Fibroblast of villous mesenchyme (primary cell): Measurements from ENCODE around the gene ZNF236. TPM values are rescaled to one million over a fixed set of nuclear protein-coding genes. Genes with fewer than 3 reads are reported as not detected.

Experiments used
- DNase-seq: peaks from one replicate; pipeline ENCODE4 v3.0.0-alpha.2; 2010; ENCODE audit warnings: low read depth
- H3K4me3 ChIP-seq: 2 replicates; pipeline ENCODE4 v1.5.1; 2011; ENCODE audit warnings: low read depth, mild to moderate bottlenecking, low read length
- total RNA-seq: library from RNA; depleted of rRNA; stranded (reverse); fragments of >200 nt; gene quantifications from 2 replicates; pipeline ENCODE4 v1.2.3, GENCODE V29; 2012
- TF ChIP-seq, protein P1 (sequence below): IDR thresholded peaks from 2 replicates; pipeline ENCODE4 v1.5.1; 2012; ENCODE audit warnings: low read depth, mild to moderate bottlenecking, low read length; ENCODE audit not compliant: insufficient read depth

Gene ZNF236
- total RNA-seq, 1 donor = 12.5 TPM

DNA sequence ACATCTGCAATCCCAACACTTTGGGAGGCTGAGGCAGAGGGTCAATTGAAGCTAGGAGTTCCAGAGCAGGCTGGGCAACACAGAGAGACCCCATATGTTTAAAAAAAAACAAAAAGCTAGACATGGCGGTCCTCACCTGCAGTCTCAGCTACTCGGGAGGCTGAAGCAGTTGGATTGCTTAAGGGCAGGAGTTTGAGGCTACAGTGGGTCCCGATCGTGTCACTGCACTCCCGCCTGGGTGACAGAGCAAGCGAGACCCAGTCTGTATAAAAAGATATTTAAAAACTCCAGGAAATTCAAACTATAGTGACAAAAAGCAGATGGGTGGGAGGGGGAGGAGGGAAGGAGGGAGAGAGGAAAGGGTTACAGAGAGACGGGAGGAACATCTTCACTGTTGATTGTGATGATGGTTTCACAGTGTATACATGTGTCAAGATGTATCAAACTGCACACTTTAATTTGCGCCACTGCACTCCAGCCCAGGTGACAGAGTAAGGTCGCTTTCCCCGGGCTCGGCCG lies 942 bp upstream of the ZNF236 start:
- TF ChIP-seq, protein P1, sequence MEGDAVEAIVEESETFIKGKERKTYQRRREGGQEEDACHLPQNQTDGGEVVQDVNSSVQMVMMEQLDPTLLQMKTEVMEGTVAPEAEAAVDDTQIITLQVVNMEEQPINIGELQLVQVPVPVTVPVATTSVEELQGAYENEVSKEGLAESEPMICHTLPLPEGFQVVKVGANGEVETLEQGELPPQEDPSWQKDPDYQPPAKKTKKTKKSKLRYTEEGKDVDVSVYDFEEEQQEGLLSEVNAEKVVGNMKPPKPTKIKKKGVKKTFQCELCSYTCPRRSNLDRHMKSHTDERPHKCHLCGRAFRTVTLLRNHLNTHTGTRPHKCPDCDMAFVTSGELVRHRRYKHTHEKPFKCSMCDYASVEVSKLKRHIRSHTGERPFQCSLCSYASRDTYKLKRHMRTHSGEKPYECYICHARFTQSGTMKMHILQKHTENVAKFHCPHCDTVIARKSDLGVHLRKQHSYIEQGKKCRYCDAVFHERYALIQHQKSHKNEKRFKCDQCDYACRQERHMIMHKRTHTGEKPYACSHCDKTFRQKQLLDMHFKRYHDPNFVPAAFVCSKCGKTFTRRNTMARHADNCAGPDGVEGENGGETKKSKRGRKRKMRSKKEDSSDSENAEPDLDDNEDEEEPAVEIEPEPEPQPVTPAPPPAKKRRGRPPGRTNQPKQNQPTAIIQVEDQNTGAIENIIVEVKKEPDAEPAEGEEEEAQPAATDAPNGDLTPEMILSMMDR = no peak
- no peak for DNase-seq
- H3K4me3 ChIP-seq = peak overlapping the region; percentile 83

DNA sequence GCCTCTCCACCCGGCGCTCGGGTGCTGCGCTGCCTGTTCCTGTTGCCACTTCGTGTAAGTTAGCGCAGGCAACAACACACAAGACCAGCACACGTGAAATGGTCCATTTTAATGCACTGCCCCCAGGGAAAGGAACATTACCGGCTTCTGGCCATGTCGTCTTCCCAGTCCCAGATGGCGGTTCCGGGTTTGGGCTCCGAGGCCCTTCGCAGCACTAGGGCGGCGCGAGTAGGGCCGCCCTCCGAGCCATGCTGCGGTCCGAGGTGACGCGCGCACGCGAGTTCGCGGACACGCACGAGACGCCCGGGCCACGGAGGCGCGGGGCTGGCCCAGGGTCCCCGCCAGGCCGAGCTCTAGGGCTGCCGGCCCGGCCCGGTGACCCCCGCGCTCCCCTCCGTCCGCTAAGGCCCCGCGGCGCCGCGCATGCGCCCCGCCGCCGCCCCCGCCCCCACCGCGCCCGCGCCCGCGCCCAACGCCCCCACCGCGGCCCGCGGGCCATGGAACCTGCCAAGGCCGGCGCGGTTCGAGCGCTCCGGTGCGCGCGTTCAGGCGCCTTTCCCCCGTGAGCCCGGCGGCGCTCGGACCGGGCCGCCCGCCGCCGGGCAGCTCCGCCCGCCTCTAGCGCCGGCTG lies 367 bp upstream of the ZNF236 start:
- TF ChIP-seq, protein P1 = no peak
- peak; percentile 55 for DNase-seq
- H3K4me3 ChIP-seq = peak overlapping the region; percentile 83

DNA sequence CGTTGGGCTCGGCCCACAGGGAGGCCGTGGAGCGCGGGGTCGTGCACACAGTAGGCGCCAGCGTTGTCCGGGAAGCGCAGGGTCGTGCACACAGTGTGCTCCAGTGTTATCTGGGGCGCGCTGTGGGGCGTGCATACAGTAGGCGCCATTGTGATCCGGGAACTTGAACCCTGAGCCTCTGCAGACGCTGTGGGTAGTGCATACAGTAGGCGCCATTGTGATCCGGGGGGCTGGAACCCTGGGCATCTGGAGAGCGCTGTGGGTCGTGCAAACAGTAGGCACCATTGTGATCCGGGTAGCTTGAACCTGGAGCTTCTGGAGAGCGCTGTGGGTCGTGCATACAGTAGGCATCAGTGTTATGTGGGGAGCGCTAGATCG lies 793 bp downstream of the ZNF236 start:
- H3K4me3 ChIP-seq = peak overlapping the region; percentile 65
- DNase-seq = no peak
- TF ChIP-seq, protein P1 = no peak

DNA sequence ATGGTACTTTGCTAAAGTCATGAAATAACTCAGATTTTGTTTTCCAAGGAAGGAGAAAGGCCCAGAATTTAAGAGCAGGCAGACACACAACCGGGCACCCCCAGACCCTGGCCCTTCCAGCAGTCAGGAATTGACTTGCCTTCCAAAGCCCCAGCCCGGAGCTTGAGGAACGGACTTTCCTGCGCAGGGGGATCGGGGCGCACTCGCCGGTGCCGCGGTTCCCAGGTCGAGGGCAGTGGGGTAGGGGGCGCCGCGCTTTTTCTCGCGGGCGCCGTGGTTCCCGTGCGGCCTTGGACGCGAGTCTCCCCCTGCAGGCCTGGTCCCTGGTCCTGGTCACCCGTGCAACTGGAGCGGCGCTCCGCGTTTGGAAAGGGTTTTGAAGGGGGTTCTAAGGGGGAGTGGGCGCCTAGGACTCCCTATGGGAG lies 1.2 kb downstream of the ZNF236 start:
- DNase-seq = no peak
- H3K4me3 ChIP-seq = peak overlapping the region; percentile 65

DNA sequence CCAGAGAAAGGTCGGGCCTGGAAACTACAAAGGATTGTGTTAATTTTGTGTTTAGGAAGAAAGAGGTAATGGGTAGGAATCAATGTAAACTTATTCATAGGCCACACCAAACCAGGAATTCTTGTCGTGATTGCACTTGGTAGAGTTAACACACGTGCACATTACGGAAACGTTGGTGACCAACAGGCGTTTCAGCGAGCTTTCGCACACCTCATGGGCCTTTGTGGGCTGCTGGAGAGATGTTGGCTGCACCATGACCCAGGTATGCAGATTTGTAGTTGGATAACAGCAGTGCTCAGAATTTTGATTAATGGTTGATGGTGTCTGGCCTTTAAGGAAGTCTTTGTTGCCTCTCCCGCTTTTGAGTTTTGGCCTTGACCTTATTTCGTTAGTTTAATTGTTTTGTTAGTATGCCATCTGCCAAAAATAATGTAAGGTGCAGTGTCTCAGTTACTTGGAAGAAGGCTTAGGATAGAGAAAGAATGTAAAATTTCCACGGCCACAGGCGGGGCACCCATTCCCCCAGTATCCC lies 1.9 kb downstream of the ZNF236 start:
- peak overlapping the region; percentile 65 for H3K4me3 ChIP-seq
- TF ChIP-seq, protein P1 = no peak
- DNase-seq = no peak

More for the DNA sequence above, 1.2 kb downstream of the ZNF236 start:
- TF ChIP-seq, protein P1 = peak; percentile 33

DNA sequence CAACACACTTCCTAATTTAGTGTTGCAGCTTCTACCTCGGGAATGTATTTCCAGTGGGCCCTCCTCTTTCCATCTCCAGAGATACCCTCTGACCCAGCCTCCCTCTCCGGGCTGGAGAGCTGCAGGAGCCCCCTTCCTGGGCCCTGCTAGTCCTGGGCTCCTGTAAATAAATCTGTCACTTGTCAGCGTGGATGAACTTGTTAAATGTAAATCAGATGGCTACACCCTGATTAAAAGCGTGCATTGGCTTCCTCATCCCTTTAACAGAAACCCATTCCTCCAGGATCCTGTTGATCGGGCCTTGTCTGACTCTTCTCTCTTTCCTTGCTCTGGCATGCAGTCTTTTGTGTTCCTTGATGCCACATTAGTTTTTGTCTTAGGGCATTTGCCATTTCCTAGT lies 2.4 kb downstream of the ZNF236 start:
- TF ChIP-seq, protein P1 = no peak
- no peak for DNase-seq
- no peak overlapping the region for H3K4me3 ChIP-seq
